ENCODE measurements around the gene SCAMP1.

Gene SCAMP1

DNA sequence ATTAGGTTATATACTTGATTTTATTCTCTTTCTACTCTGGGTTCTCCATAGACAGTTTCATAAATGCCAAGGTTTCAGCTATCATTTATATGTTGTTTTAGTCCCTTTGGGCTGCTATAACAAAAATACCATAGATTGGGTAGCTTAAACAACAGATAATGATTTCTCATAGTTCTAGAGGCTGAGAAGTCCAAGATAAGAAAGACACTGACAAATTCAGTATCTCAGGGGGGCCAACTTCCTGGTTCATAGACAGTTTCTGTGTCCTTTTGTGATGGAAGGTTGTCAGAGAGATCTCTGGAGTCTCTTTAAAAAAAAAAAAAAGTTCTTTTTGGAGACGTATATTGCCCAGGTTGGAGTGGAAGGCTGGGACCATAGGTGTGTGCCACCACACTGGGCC lies 113.3 kb downstream of the SCAMP1 start:
- H3K27me3 ChIP-seq (ENCODE audit: control insufficient read depth, insufficient read depth, low read length): no peaks in the 10 kb centered on the region
- no peak overlapping the region for H3K4me3 ChIP-seq (ENCODE audit: low read depth, low read length)
- no peaks in the 10 kb centered on the region for H3K9me3 ChIP-seq (ENCODE audit: control insufficient read depth, low read length)
- TF ChIP-seq, protein P1, sequence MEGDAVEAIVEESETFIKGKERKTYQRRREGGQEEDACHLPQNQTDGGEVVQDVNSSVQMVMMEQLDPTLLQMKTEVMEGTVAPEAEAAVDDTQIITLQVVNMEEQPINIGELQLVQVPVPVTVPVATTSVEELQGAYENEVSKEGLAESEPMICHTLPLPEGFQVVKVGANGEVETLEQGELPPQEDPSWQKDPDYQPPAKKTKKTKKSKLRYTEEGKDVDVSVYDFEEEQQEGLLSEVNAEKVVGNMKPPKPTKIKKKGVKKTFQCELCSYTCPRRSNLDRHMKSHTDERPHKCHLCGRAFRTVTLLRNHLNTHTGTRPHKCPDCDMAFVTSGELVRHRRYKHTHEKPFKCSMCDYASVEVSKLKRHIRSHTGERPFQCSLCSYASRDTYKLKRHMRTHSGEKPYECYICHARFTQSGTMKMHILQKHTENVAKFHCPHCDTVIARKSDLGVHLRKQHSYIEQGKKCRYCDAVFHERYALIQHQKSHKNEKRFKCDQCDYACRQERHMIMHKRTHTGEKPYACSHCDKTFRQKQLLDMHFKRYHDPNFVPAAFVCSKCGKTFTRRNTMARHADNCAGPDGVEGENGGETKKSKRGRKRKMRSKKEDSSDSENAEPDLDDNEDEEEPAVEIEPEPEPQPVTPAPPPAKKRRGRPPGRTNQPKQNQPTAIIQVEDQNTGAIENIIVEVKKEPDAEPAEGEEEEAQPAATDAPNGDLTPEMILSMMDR (IDR thresholded peaks at IDR 0.05): no peak
- no peaks in the 10 kb centered on the region for H3K4me1 ChIP-seq
- no peak overlapping the region for H3K27ac ChIP-seq
- H2AFZ ChIP-seq: no peak overlapping the region
- H3K36me3 ChIP-seq (ENCODE audit: control insufficient read depth, insufficient read depth, low read length): no peaks in the 10 kb centered on the region
- peaks cover 2% of the 10 kb centered on the region for H3K79me2 ChIP-seq
- no peak overlapping the region for H3K9ac ChIP-seq
- no peak overlapping the region for H3K4me2 ChIP-seq (ENCODE audit: low read length)

DNA sequence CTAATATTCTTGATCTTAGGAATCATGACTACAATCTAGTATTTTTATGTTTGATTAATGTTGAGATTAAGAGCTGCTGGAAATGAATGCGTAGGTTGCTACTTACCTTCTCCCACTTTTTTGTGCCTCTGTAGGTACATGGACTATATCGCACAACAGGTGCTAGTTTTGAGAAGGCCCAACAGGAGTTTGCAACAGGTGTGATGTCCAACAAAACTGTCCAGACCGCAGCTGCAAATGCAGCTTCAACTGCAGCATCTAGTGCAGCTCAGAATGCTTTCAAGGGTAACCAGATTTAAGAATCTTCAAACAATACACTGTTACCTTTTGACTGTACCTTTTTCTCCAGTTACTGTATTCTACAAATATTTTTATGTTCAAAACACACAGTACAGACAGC lies 115.0 kb downstream of the SCAMP1 start:
- Histone ChIP-seq H3K27ac (no peak overlapping the region), H3K4me3 (ENCODE audit: low read depth, low read length) (no peak overlapping the region), H3K9me3 (ENCODE audit: control insufficient read depth, low read length) (no peaks in the 10 kb centered on the region), H3K27me3 (ENCODE audit: control insufficient read depth, insufficient read depth, low read length) (no peaks in the 10 kb centered on the region), H3K4me2 (ENCODE audit: low read length) (no peak overlapping the region), H3K4me1 (no peaks in the 10 kb centered on the region), H3K36me3 (ENCODE audit: control insufficient read depth, insufficient read depth, low read length) (no peaks in the 10 kb centered on the region), H3K79me2 (no peaks in the 10 kb centered on the region), H2AFZ (no peak overlapping the region), H3K9ac (no peak overlapping the region)
- TF ChIP-seq, protein P1 (IDR thresholded peaks at IDR 0.05): no peak

DNA sequence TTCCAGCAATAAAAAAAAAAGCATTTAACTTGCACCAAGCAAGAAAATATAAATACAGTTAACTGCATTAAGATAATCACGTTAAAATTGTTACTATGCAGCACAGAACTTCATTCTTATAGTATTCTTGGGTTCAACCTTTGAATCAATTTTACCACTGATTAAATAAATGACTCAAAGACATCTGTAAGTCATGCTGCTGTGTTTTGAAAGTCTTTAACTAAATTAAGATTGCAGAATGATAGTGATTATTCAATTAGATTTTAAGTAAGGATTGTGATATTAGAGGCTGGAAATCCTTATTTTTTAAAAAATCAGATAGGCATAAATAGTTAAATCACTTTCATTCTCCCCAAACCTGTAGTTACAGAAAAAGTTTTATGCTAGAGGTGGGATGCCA lies 116.4 kb downstream of the SCAMP1 start:
- TF ChIP-seq, protein P1 (IDR thresholded peaks at IDR 0.05): no peak
- H3K79me2 ChIP-seq: no peaks in the 10 kb centered on the region
- H3K4me2 ChIP-seq (ENCODE audit: low read length): no peak overlapping the region
- no peak overlapping the region for H3K4me3 ChIP-seq (ENCODE audit: low read depth, low read length)
- no peak overlapping the region for H3K27ac ChIP-seq
- no peaks in the 10 kb centered on the region for H3K27me3 ChIP-seq (ENCODE audit: control insufficient read depth, insufficient read depth, low read length)
- no peak overlapping the region for H3K9ac ChIP-seq
- H3K4me1 ChIP-seq: no peaks in the 10 kb centered on the region
- no peak overlapping the region for H2AFZ ChIP-seq
- H3K9me3 ChIP-seq (ENCODE audit: control insufficient read depth, low read length): no peaks in the 10 kb centered on the region
- no peaks in the 10 kb centered on the region for H3K36me3 ChIP-seq (ENCODE audit: control insufficient read depth, insufficient read depth, low read length)

DNA sequence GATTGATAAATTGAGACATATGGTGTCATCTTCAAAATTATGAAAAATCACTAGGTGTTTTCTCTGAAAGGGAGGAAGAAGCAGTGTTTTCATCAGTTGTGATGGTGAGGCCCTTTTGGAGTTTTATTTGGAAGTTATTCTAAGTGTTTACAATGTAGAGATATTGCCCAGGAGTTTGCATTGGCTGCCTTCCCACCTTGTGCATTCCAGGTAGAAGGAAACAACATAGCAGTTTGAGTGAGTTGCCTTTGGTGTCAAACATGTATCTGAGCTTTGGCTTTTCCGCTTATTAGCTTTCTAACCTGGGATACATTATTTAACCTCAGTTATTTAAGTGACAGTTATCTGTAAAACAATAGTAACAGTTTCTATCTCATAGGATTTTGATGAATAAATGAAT lies 122.5 kb downstream of the SCAMP1 start:
- Histone ChIP-seq H3K79me2 (no peaks in the 10 kb centered on the region), H3K4me2 (ENCODE audit: low read length) (no peak overlapping the region), H3K9ac (no peak overlapping the region), H3K36me3 (ENCODE audit: control insufficient read depth, insufficient read depth, low read length) (no peaks in the 10 kb centered on the region), H3K9me3 (ENCODE audit: control insufficient read depth, low read length) (no peaks in the 10 kb centered on the region), H3K27ac (no peak overlapping the region), H3K4me1 (no peaks in the 10 kb centered on the region), H2AFZ (no peak overlapping the region), H3K27me3 (ENCODE audit: control insufficient read depth, insufficient read depth, low read length) (no peaks in the 10 kb centered on the region), H3K4me3 (ENCODE audit: low read depth, low read length) (no peak overlapping the region)
- TF ChIP-seq, protein P1 (IDR thresholded peaks at IDR 0.05): no peak

- H3K4me2 ChIP-seq (ENCODE audit: low read length): no peak overlapping the region
- no peaks in the 10 kb centered on the region for H3K36me3 ChIP-seq (ENCODE audit: control insufficient read depth, insufficient read depth, low read length)
- H3K9ac ChIP-seq: no peak overlapping the region
- H3K4me3 ChIP-seq (ENCODE audit: low read depth, low read length): no peak overlapping the region
- H3K79me2 ChIP-seq: no peaks in the 10 kb centered on the region
- no peaks in the 10 kb centered on the region for H3K4me1 ChIP-seq
- TF ChIP-seq, protein P1 (IDR thresholded peaks at IDR 0.05): no peak
- no peak overlapping the region for H2AFZ ChIP-seq
- H3K9me3 ChIP-seq (ENCODE audit: control insufficient read depth, low read length): no peaks in the 10 kb centered on the region
- no peak overlapping the region for H3K27ac ChIP-seq
- no peaks in the 10 kb centered on the region for H3K27me3 ChIP-seq (ENCODE audit: control insufficient read depth, insufficient read depth, low read length)
Observed at GRCh38 chr5:78483809-78484521, 123.5 kb downstream of the SCAMP1 start.

Measured in parathyroid adenoma (tissue), 2 donors.